ENCODE measurements around the gene GSS.

DNA sequence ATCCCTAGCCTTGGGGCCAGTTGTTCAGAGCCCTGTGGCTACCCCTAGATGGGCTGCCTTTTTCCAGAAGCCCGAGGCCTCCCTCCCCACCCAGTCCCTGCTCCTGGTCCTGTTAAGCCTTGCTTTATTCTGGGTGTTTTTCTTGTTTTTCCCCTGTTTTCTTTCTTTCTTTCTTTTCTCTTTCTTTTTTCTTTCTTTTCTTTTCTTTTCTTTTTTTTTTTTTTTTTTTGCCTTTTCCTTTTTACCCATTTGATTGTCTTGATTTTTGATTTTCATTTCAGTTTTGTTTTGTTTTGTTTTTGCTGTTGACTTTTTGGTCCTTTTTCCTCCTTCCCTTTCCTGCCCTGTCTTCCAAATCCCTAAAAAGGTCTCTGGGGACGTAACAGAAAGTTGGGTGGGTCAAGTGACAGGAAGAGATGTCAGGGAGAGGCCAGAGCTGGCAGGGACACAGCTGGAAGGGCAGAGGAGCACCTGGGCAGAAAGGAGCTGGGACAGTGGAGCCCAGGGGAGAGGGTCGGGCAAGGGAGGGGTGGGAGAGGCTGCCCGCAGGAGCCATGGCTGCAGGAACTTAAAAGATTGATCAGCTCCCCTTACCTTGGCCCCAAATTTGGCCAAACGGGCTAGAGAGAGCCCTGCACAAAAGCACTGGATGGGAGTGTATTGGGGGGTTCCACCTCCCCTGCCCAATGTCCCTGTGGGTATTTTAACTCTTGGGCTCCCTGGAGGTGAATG is 27.6 kb upstream of the GSS start:
- no peak for TF ChIP-seq CTCF (IDR thresholded peaks at IDR 0.05)
- TF ChIP-seq POLR2A (IDR thresholded peaks at IDR 0.05), result no peak

Measured in testis (tissue), 2 donors.